MM.1S (cell line): Measurements from ENCODE around the gene SLX9.

Experiments used
- CTCF ChIP-seq: fragments of 300-600 bp; sonication (generic); IDR thresholded peaks from 2 replicates; pipeline ENCODE4 v1.5.1; 2016; ENCODE audit warnings: antibody characterized with exemption, low read length, mixed read lengths
- EZH2phosphoT487 ChIP-seq: fragments of 300-600 bp; sonication (generic); IDR thresholded peaks from 2 replicates; pipeline ENCODE4 v1.6.1; 2018; ENCODE audit warnings: antibody characterized with exemption, low read length

- TF ChIP-seq CTCF = no peak
- TF ChIP-seq EZH2phosphoT487 = no peak
Observed at GRCh38 chr21:44984792-44985440, 45.1 kb downstream of the SLX9 start.
